Measurements from ENCODE around the gene KRT73. TPM values are rescaled to one million over a fixed set of nuclear protein-coding genes. Genes with fewer than 3 reads are reported as not detected.

Gene KRT73
- total and polyA plus RNA-seq, 4 donors: not detected

- Histone ChIP-seq H3K27ac (ENCODE audit: low read depth in 1 of 2, low read length in 2 of 2) (no peak overlapping the region), H3K9me3 (ENCODE audit: control insufficient read depth in 4 of 4, low read length in 3 of 4) (no peaks in the 10 kb centered on the region), H3K36me3 (ENCODE audit: control insufficient read depth in 4 of 4, insufficient read depth in 3 of 4, low read depth in 1 of 4, low read length in 3 of 4) (no peaks in the 10 kb centered on the region), H3K4me1 (ENCODE audit: control insufficient read depth in 4 of 4, insufficient read depth in 4 of 4, low read length in 3 of 4) (no peaks in the 10 kb centered on the region), H3K9ac (ENCODE audit: low read depth in 1 of 2, low read length in 2 of 2) (no peak overlapping the region), H3K27me3 (ENCODE audit: control insufficient read depth in 4 of 4, insufficient read depth in 4 of 4, low read length in 3 of 4) (peaks cover 0 to 4% (median 0%) of the 10 kb centered on the region in 4 donors), H3K4me3 (ENCODE audit: low read depth in 1 of 3, low read length in 3 of 3) (no peak overlapping the region)
- DNase-seq (ENCODE audit: low spot score): no peak
- TF ChIP-seq JUND (IDR thresholded peaks at IDR 0.05) (no peak), EGR1 (IDR thresholded peaks at IDR 0.05; ENCODE audit: low read depth in 2 of 2) (no peak)
- WGBS: 90% methylated on average over 2 of the region's 2 CpGs
Measured at GRCh38 chr12:52628841-52629240, 10.5 kb upstream of the KRT73 start.

DNA sequence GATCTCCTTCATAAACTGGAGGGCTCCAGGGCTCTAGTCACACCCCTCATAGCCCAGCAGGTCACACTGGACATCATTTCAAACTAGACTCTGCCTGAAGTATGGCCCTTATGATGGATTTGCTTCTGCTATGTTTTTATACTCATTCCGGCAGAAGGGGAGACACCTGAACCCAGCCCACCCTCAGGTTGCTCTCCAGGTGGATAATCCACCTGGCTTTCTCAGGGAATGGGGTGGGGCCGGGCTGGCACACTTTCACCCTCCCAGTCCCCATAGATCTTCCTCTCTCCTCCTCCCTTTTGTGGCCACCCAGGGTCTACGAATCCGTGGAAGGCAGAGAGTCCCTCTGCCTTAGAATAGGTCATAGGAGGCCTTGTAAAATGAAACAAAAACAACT is 9.8 kb upstream of the KRT73 start:
- Histone ChIP-seq H3K36me3 (ENCODE audit: control insufficient read depth in 4 of 4, insufficient read depth in 3 of 4, low read depth in 1 of 4, low read length in 3 of 4) (no peaks in the 10 kb centered on the region), H3K4me3 (ENCODE audit: low read depth in 1 of 3, low read length in 3 of 3) (no peak overlapping the region), H3K27me3 (ENCODE audit: control insufficient read depth in 4 of 4, insufficient read depth in 4 of 4, low read length in 3 of 4) (peaks cover 0 to 4% (median 0%) of the 10 kb centered on the region in 4 donors), H3K9me3 (ENCODE audit: control insufficient read depth in 4 of 4, low read length in 3 of 4) (no peaks in the 10 kb centered on the region), H3K27ac (ENCODE audit: low read depth in 1 of 2, low read length in 2 of 2) (no peak overlapping the region), H3K4me1 (ENCODE audit: control insufficient read depth in 4 of 4, insufficient read depth in 4 of 4, low read length in 3 of 4) (no peaks in the 10 kb centered on the region), H3K9ac (ENCODE audit: low read depth in 1 of 2, low read length in 2 of 2) (no peak overlapping the region)
- TF ChIP-seq GABPA (IDR thresholded peaks at IDR 0.05 in 1 of 2, conservative IDR thresholded peaks at IDR 0.05 in 1 of 2) (no peak), MAX (IDR thresholded peaks at IDR 0.05) (no peak), FOXA1 (IDR thresholded peaks at IDR 0.05) (no peak), CTCF (IDR thresholded peaks at IDR 0.05; ENCODE audit: low read depth, low read length, missing input control) (no peak), TAF1 (conservative IDR thresholded peaks at IDR 0.05) (no peak), RXRA (IDR thresholded peaks at IDR 0.05) (no peak), HNF4A (conservative IDR thresholded peaks at IDR 0.05) (no peak), RAD21 (IDR thresholded peaks at IDR 0.05) (no peak), NR2F2 (IDR thresholded peaks at IDR 0.05) (no peak), SP1 (IDR thresholded peaks at IDR 0.05) (no peak), FOXA2 (IDR thresholded peaks at IDR 0.05) (no peak)
- TF ChIP-seq, protein P1, sequence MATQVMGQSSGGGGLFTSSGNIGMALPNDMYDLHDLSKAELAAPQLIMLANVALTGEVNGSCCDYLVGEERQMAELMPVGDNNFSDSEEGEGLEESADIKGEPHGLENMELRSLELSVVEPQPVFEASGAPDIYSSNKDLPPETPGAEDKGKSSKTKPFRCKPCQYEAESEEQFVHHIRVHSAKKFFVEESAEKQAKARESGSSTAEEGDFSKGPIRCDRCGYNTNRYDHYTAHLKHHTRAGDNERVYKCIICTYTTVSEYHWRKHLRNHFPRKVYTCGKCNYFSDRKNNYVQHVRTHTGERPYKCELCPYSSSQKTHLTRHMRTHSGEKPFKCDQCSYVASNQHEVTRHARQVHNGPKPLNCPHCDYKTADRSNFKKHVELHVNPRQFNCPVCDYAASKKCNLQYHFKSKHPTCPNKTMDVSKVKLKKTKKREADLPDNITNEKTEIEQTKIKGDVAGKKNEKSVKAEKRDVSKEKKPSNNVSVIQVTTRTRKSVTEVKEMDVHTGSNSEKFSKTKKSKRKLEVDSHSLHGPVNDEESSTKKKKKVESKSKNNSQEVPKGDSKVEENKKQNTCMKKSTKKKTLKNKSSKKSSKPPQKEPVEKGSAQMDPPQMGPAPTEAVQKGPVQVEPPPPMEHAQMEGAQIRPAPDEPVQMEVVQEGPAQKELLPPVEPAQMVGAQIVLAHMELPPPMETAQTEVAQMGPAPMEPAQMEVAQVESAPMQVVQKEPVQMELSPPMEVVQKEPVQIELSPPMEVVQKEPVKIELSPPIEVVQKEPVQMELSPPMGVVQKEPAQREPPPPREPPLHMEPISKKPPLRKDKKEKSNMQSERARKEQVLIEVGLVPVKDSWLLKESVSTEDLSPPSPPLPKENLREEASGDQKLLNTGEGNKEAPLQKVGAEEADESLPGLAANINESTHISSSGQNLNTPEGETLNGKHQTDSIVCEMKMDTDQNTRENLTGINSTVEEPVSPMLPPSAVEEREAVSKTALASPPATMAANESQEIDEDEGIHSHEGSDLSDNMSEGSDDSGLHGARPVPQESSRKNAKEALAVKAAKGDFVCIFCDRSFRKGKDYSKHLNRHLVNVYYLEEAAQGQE (IDR thresholded peaks at IDR 0.05): no peak
- no peak for DNase-seq (ENCODE audit: low spot score)
- 82% methylated on average over 4 of the region's 4 CpGs for WGBS
